Right kidney (tissue), 1 donor: Measurements from ENCODE around the gene IL18BP.

Experiments used
- DNase-seq: peaks from one replicate; pipeline ENCODE4 v3.0.0-alpha.2; 2016

IL18BP gene

GRCh38 chr11:72042064-72042745 is 43.5 kb downstream of the IL18BP start:
- DNase-seq = no peak

- DNase-seq = peak; percentile 16
Measured at GRCh38 chr11:72045849-72046248, 47.1 kb downstream of the IL18BP start.

DNA sequence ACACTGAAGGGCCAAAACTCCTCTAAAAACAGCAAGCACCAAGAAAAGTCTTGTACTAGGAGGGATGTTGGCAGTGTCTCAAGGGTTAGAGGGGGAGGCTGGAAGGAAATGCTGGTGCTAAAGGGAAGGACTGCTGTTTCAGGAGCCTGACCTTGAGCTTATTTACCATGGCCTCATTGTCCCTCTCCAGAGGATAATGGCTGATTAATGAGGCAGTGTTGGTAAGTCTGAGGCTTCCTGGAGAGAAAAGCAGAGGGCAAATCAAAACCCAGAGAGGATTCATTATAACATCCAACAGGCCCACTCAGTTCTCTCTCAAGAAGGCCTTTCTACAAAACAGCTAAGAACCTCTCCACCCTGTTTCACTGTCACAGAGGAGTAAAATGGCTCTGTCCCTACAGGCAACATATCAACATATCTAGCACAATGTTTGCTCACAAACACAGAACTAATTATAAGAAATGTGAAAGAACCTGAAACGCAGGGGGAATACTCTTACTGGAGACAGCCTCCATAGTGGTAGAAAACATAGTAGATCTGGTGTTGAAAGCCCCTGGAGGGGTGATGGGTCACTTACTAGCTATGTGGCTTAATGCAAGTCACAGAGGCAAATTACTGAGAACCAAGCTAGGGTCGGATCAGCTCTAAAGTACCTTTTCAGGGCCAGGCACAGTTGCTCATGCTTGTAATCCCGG is 50.2 kb downstream of the IL18BP start:
- no peak for DNase-seq
